ENCODE data around the gene SLC25A22. TPM values are rescaled to one million over a fixed set of nuclear protein-coding genes. Genes with fewer than 3 reads are reported as not detected.
A peak's percentile ranks its signal among the peaks of the same experiment; 100 is the strongest.

Gene SLC25A22
- polyA plus RNA-seq, 1 experiment = 11.5 TPM

- Histone ChIP-seq H3K9me3 (ENCODE audit: control insufficient read depth, insufficient read depth, low read length) (no peaks in the 10 kb centered on the region; the same call in 1 of the 2 replicates), H3K27ac (ENCODE audit: low read depth, low read length) (peak overlapping the region; percentile 11), H3K4me3 (ENCODE audit: low read depth, low read length) (peak overlapping the region; percentile 69), H3K27me3 (ENCODE audit: control insufficient read depth, insufficient read depth, low read length) (no peaks in the 10 kb centered on the region)
- CTCF ChIA-PET = no interaction called here
- DNase-seq (ENCODE audit: low read depth, low spot score) = no peak
- no peak for TF ChIP-seq CTCF (IDR thresholded peaks at IDR 0.05; ENCODE audit: low read depth, low read length)
- POLR2A ChIA-PET = interaction anchor here (0.6 to 1.5 kb wide), 14 partner anchors 9 to 62 kb away, joined by 3 to 31 read pairs (median 5); partner anchors contain the start of genes CD151, CEND1, PNPLA2 and TSPAN4
These were observed 12.0 kb upstream of the SLC25A22 start for GRCh38 chr11:810040-810567.

GRCh38 chr11:809287-810039, 11.4 kb upstream of the SLC25A22 start, which contains the start of gene RPLP2:
RPLP2 (plus strand) TSS chr11:809967; CDS start chr11:810235, 268 bp downstream.
- Histone ChIP-seq H3K27ac (ENCODE audit: low read depth, low read length) (peak within 1 kb of the TSS; percentile 99), H3K27me3 (ENCODE audit: control insufficient read depth, insufficient read depth, low read length) (no peaks in the 10 kb centered on the region), H3K9me3 (ENCODE audit: control insufficient read depth, insufficient read depth, low read length) (no peaks in the 10 kb centered on the region; the same call in 1 of the 2 replicates), H3K4me3 (ENCODE audit: low read depth, low read length) (peak within 1 kb of the TSS; percentile 69)
- peak; percentile 89 for DNase-seq (ENCODE audit: low read depth, low spot score)
- CTCF ChIA-PET = no interaction called here
- POLR2A ChIA-PET = interaction anchor here (0.6 to 1.4 kb wide), 13 partner anchors 10 to 265 kb away, joined by 3 to 31 read pairs (median 4); partner anchors contain the start of genes CD151, CEND1, PNPLA2 and TSPAN4
- TF ChIP-seq CTCF (IDR thresholded peaks at IDR 0.05; ENCODE audit: low read depth, low read length) = no peak

- DNase-seq (ENCODE audit: low read depth, low spot score) = no peak
- TF ChIP-seq CTCF (IDR thresholded peaks at IDR 0.05; ENCODE audit: low read depth, low read length) = no peak
- Histone ChIP-seq H3K4me3 (ENCODE audit: low read depth, low read length) (peak overlapping the region; percentile 69), H3K27ac (ENCODE audit: low read depth, low read length) (peak overlapping the region; percentile 99), H3K9me3 (ENCODE audit: control insufficient read depth, insufficient read depth, low read length) (no peaks in the 10 kb centered on the region; the same call in 1 of the 2 replicates), H3K27me3 (ENCODE audit: control insufficient read depth, insufficient read depth, low read length) (no peaks in the 10 kb centered on the region)
- ChIA-PET POLR2A (interaction anchor here (0.6 to 1.4 kb wide), 10 partner anchors 10 to 264 kb away, joined by 3 to 31 read pairs (median 4); partner anchors contain the start of genes CD151, CEND1, PNPLA2 and TSPAN4), CTCF (no interaction called here)
These were observed 10.6 kb upstream of the SLC25A22 start for GRCh38 chr11:808427-809286.

- Histone ChIP-seq H3K9me3 (ENCODE audit: control insufficient read depth, insufficient read depth, low read length) (peaks cover 3% of the 10 kb centered on the region; the same call in 1 of the 2 replicates), H3K27me3 (ENCODE audit: control insufficient read depth, insufficient read depth, low read length) (no peaks in the 10 kb centered on the region), H3K4me3 (ENCODE audit: low read depth, low read length) (peak overlapping the region; percentile 64), H3K27ac (ENCODE audit: low read depth, low read length) (no peak overlapping the region)
- no peak for DNase-seq (ENCODE audit: low read depth, low spot score)
- ChIA-PET POLR2A (no interaction called here), CTCF (no interaction called here)
- no peak for TF ChIP-seq CTCF (IDR thresholded peaks at IDR 0.05; ENCODE audit: low read depth, low read length)
These were observed 6.5 kb upstream of the SLC25A22 start for GRCh38 chr11:804599-804964.
